ENCODE measurements around the gene PPP1R26. TPM values are rescaled to one million over a fixed set of nuclear protein-coding genes. Genes with fewer than 3 reads are reported as not detected.

Gene PPP1R26
- polyA plus RNA-seq, 1 experiment = 6.0 TPM

DNA sequence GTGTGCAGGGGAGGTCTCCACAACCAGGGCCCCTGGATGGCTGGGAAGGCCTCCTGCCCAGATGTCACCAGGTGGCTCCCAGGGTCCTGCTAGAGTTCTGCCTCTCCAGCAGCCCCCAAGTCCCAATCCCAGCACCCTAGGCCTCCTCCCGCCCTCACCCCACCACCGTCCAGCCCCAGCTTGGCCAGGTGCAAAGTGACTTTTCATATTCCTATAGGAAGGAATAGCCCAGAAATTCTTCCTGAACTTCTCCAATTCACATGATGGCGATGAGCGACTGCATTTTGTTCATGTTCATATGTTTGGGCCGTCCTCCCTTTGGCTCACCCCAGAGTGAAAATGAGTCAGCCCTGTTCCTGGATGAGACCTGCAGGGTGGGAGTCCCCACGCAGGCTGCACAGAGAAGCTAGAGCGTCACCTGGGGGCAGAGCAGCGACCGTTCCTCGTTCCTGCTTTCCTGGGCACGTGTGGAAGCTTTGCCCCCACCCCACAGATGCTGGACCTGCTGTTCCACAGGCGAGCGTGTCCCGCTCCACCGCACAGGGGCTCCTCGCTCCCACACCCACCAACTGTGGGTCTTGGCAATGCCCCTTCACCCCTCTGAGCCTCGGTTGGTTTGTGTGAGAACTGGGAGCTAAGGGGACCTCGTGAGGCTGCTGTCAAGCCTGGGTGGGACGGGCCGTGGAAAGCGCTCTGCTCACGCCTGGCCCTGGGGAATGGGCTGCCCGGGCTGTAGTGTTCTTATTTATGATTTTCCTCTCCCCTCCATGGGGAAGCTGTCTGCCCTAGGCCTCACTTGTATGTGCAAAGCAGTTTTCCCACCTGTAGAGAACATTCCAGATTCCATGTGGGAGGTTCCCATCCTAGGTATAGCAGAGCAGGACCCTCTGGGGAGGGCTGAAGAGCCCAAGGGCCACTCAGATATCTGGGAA lies 27.8 kb downstream of the PPP1R26 start:
- DNase-seq (ENCODE audit: low read depth) = no peak

DNA sequence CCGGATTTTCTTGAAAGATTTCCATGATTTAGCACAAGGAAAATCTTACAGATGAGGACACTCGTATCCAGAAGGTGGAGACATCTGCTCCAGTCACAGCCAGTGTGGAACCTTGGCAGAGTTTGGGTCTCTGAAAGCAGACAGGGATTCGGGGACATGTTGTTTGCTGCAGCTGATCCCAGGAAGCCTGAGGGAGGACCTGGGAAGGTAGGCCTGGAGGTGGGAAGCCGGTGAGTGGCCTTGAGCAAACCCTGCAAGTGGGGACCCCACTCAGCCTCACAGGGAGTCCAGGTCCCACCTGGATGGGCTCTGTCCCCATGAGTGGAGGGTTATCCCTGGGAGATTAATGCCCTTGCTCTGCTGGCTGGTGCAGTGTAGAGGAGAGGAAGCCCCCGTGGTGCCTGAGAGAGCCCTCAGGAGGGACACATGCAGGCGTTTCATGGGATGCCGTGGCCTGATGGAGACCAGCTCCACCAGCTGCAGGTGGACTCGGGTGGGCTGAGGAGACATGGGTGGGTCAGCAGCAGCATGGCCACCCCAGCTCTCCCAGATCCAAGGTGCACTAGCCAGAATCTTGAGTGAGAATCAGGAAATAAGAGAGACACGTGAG lies 28.7 kb downstream of the PPP1R26 start:
- TF ChIP-seq, protein P1, sequence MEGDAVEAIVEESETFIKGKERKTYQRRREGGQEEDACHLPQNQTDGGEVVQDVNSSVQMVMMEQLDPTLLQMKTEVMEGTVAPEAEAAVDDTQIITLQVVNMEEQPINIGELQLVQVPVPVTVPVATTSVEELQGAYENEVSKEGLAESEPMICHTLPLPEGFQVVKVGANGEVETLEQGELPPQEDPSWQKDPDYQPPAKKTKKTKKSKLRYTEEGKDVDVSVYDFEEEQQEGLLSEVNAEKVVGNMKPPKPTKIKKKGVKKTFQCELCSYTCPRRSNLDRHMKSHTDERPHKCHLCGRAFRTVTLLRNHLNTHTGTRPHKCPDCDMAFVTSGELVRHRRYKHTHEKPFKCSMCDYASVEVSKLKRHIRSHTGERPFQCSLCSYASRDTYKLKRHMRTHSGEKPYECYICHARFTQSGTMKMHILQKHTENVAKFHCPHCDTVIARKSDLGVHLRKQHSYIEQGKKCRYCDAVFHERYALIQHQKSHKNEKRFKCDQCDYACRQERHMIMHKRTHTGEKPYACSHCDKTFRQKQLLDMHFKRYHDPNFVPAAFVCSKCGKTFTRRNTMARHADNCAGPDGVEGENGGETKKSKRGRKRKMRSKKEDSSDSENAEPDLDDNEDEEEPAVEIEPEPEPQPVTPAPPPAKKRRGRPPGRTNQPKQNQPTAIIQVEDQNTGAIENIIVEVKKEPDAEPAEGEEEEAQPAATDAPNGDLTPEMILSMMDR (IDR thresholded peaks at IDR 0.05; ENCODE audit: insufficient read depth, low read depth, low read length) = no peak
- DNase-seq (ENCODE audit: low read depth) = no peak

More for the DNA sequence above, 27.8 kb downstream of the PPP1R26 start:
- H3K36me3 ChIP-seq (ENCODE audit: control insufficient read depth, insufficient read depth, low read length) = peaks cover 26% of the 10 kb centered on the region
- POLR2A ChIA-PET = no interaction called here
- H3K4me3 ChIP-seq (ENCODE audit: low read depth, low read length) = no peak overlapping the region
- no peaks in the 10 kb centered on the region for H3K27me3 ChIP-seq (ENCODE audit: control insufficient read depth, insufficient read depth, low read length)
- TF ChIP-seq, protein P1 (IDR thresholded peaks at IDR 0.05; ENCODE audit: insufficient read depth, low read depth, low read length) = no peak
- CTCF ChIA-PET = interaction anchor here (1.6 kb wide), 1 partner anchor 32 kb away, joined by 3 read pairs; no protein-coding TSS in a partner anchor

DNA sequence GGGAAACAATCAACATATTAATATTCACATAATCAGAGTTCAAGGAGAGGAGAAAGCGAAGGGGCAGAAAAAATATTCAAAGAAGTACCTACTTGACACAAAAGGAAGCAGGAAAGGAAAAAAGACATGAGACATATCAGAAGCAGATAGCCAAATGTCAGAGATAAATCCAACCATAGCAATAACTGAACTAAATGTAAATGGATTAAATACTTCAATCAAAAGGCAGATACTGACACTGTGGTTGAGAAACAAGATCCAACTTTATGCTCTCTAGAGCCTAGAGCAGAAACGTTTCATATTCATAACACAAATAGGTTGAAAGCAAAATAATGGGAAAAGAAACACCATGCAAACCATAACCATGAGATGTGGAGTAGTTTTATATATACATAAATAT lies 29.9 kb downstream of the PPP1R26 start:
- no peak for DNase-seq (ENCODE audit: low read depth)
- H3K27me3 ChIP-seq (ENCODE audit: control insufficient read depth, insufficient read depth, low read length) = no peaks in the 10 kb centered on the region
- TF ChIP-seq, protein P1 (IDR thresholded peaks at IDR 0.05; ENCODE audit: insufficient read depth, low read depth, low read length) = no peak
- CTCF ChIA-PET = no interaction called here
- H3K36me3 ChIP-seq (ENCODE audit: control insufficient read depth, insufficient read depth, low read length) = peaks cover 7% of the 10 kb centered on the region
- POLR2A ChIA-PET = no interaction called here
- H3K4me3 ChIP-seq (ENCODE audit: low read depth, low read length) = no peak overlapping the region

More for the DNA sequence above, 28.7 kb downstream of the PPP1R26 start:
- Histone ChIP-seq H3K27me3 (ENCODE audit: control insufficient read depth, insufficient read depth, low read length) (no peaks in the 10 kb centered on the region), H3K36me3 (ENCODE audit: control insufficient read depth, insufficient read depth, low read length) (peaks cover 18% of the 10 kb centered on the region), H3K4me3 (ENCODE audit: low read depth, low read length) (no peak overlapping the region)
- ChIA-PET CTCF (no interaction called here), POLR2A (no interaction called here)

DNA sequence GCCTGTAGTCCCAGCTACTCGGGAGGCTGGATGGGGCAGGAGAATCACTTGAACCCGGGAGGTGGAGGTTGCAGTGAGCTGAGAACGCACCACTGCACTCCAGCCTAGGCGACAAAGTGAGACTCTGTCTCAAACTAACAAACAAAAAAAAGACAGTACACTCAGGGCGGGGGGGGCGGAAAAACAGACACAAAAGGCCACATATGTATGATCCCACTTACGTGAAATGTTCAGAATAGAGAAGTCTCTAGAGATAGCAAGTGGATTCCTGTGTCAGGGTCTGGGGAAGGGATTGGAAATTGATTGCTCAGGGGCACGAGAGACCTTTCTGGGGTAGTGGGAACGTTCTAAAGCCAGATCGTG lies 32.6 kb downstream of the PPP1R26 start:
- Histone ChIP-seq H3K36me3 (ENCODE audit: control insufficient read depth, insufficient read depth, low read length) (no peaks in the 10 kb centered on the region), H3K4me3 (ENCODE audit: low read depth, low read length) (no peak overlapping the region), H3K27me3 (ENCODE audit: control insufficient read depth, insufficient read depth, low read length) (no peaks in the 10 kb centered on the region)
- CTCF ChIA-PET = interaction anchor here (0.7 to 1.4 kb wide), 2 partner anchors 8 to 242 kb away, joined by 3 to 6 read pairs; no protein-coding TSS in a partner anchor
- POLR2A ChIA-PET = no interaction called here
- TF ChIP-seq, protein P1 (IDR thresholded peaks at IDR 0.05; ENCODE audit: insufficient read depth, low read depth, low read length) = no peak
- no peak for DNase-seq (ENCODE audit: low read depth)

DNA sequence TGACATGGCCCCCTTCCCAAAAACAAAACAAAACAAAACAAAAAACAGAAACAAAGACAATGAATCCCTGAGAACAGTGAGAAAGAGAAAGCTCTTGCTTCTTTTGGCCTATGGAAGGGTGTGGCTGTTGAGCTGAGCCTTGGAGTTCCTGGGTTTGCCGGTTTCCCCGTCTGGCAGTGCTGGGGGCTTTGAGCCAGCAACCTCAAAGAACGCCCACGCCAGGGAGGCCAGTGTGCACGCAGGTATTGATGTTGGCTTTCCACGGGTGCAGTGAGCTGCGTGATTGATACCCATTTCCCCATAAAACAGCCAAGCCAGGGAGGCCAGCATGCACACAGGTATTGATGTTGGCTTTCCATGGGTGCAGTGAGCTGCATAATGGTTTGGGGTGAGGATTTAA lies 33.3 kb downstream of the PPP1R26 start:
- TF ChIP-seq, protein P1 (IDR thresholded peaks at IDR 0.05; ENCODE audit: insufficient read depth, low read depth, low read length) = no peak
- POLR2A ChIA-PET = interaction anchor here (0.6 kb wide), 1 partner anchor 20 kb away, joined by 6 read pairs; no protein-coding TSS in a partner anchor
- CTCF ChIA-PET = interaction anchor here (1.4 kb wide), 1 partner anchor 9 kb away, joined by 6 read pairs; no protein-coding TSS in a partner anchor
- Histone ChIP-seq H3K4me3 (ENCODE audit: low read depth, low read length) (no peak overlapping the region), H3K27me3 (ENCODE audit: control insufficient read depth, insufficient read depth, low read length) (no peaks in the 10 kb centered on the region), H3K36me3 (ENCODE audit: control insufficient read depth, insufficient read depth, low read length) (no peaks in the 10 kb centered on the region)
- no peak for DNase-seq (ENCODE audit: low read depth)

All from BJ (cell line).